ENCODE results near the gene PTDSS2.

GRCh38 chr11:536841-537621 is 87.0 kb downstream of the PTDSS2 start, which contains the start of gene LRRC56:
- TF ChIP-seq EP300 (IDR thresholded peaks at IDR 0.05), result no peak
- TF ChIP-seq CTCF (IDR thresholded peaks at IDR 0.05), result no peak
- TF ChIP-seq POLR2A (IDR thresholded peaks at IDR 0.05; ENCODE audit: low read depth), result no peak
- peak in 1 of 2 donors; percentile 50 for TF ChIP-seq POLR2AphosphoS5 (IDR thresholded peaks at IDR 0.05)
